Chondrocyte (in vitro differentiated cells): ENCODE results near the gene OR5B21. TPM values are rescaled to one million over a fixed set of nuclear protein-coding genes. Genes with fewer than 3 reads are reported as not detected.

Source experiments
- DNase-seq: peaks from one replicate; pipeline ENCODE4 v3.0.0; 2021; ENCODE audit warnings: mixed read lengths, low spot score
- H3K27ac Mint-ChIP-seq: one replicate; pipeline ENCODE4 v1.8.0; 2021; ENCODE audit warnings: mild to moderate bottlenecking, moderate library complexity, mixed read lengths; ENCODE audit not compliant: unreplicated experiment
- H3K27me3 Mint-ChIP-seq: 2 replicates; pipeline ENCODE4 v1.8.0; 2021; ENCODE audit warnings: low read depth, mixed read lengths
- H3K36me3 Mint-ChIP-seq: 2 replicates; pipeline ENCODE4 v1.8.0; 2021; ENCODE audit warnings: low read depth, mixed read lengths
- H3K4me1 Mint-ChIP-seq: 2 replicates; pipeline ENCODE4 v1.8.0; 2021; ENCODE audit warnings: low read depth, mild to moderate bottlenecking, mixed read lengths
- H3K4me3 Mint-ChIP-seq: one replicate; pipeline ENCODE4 v1.8.0; 2021; ENCODE audit warnings: mild to moderate bottlenecking, moderate library complexity, mixed read lengths; ENCODE audit not compliant: unreplicated experiment
- H3K9me3 Mint-ChIP-seq: 2 replicates; pipeline ENCODE4 v1.8.0; 2021; ENCODE audit warnings: low read depth, mixed read lengths
- CTCF ChIP-seq: fragments of 200-600 bp; sonication (generic); IDR thresholded peaks from 2 replicates; pipeline ENCODE4 v1.5.0; 2021; ENCODE audit warnings: antibody characterized with exemption, mild to moderate bottlenecking, moderate library complexity
- total RNA-seq: library from RNA; stranded (reverse); gene quantifications from 3 replicates; pipeline ENCODE4 v1.2.1, GENCODE V29; 2021

OR5B21 gene
- total RNA-seq, 1 donor from 2014 or later = not detected

- no peak overlapping the region for H3K4me3 Mint-ChIP-seq
- peaks cover 31% of the 10 kb centered on the region for H3K27me3 Mint-ChIP-seq
- no peaks in the 10 kb centered on the region for H3K9me3 Mint-ChIP-seq
- H3K27ac Mint-ChIP-seq = no peak overlapping the region
- no peak for TF ChIP-seq CTCF
- H3K4me1 Mint-ChIP-seq = no peaks in the 10 kb centered on the region
- no peak for DNase-seq
- no peaks in the 10 kb centered on the region for H3K36me3 Mint-ChIP-seq
Observed at GRCh38 chr11:58505849-58506248, 2.1 kb downstream of the OR5B21 start.

- no peak overlapping the region for H3K27ac Mint-ChIP-seq
Observed at GRCh38 chr11:58504232-58504631, 3.7 kb downstream of the OR5B21 start.

GRCh38 chr11:58503361-58503856 is 4.5 kb downstream of the OR5B21 start:
- no peak for DNase-seq
- no peak overlapping the region for H3K27ac Mint-ChIP-seq
- no peaks in the 10 kb centered on the region for H3K36me3 Mint-ChIP-seq

More at GRCh38 chr11:58504232-58504631, 3.7 kb downstream of the OR5B21 start:
- no peak for TF ChIP-seq CTCF
- Mint-ChIP-seq H3K27me3 (peaks cover 33% of the 10 kb centered on the region), H3K4me1 (no peaks in the 10 kb centered on the region), H3K4me3 (no peak overlapping the region), H3K36me3 (no peaks in the 10 kb centered on the region), H3K9me3 (no peaks in the 10 kb centered on the region)
- no peak for DNase-seq

GRCh38 chr11:58502004-58502403 is 5.9 kb downstream of the OR5B21 start:
- no peaks in the 10 kb centered on the region for H3K36me3 Mint-ChIP-seq
- H3K4me3 Mint-ChIP-seq = no peak overlapping the region
- H3K4me1 Mint-ChIP-seq = no peaks in the 10 kb centered on the region
- H3K9me3 Mint-ChIP-seq = no peaks in the 10 kb centered on the region
- DNase-seq = no peak
- H3K27ac Mint-ChIP-seq = no peak overlapping the region
- TF ChIP-seq CTCF = no peak
- H3K27me3 Mint-ChIP-seq = peaks cover 22% of the 10 kb centered on the region

More at GRCh38 chr11:58503361-58503856, 4.5 kb downstream of the OR5B21 start:
- no peak for TF ChIP-seq CTCF
- Mint-ChIP-seq H3K4me1 (no peaks in the 10 kb centered on the region), H3K9me3 (no peaks in the 10 kb centered on the region), H3K4me3 (no peak overlapping the region), H3K27me3 (peaks cover 29% of the 10 kb centered on the region)

GRCh38 chr11:58498464-58498863 is 9.4 kb downstream of the OR5B21 start:
- Mint-ChIP-seq H3K9me3 (no peaks in the 10 kb centered on the region), H3K36me3 (no peaks in the 10 kb centered on the region), H3K27me3 (peaks cover 16% of the 10 kb centered on the region), H3K4me1 (peaks cover 22% of the 10 kb centered on the region), H3K4me3 (no peak overlapping the region), H3K27ac (no peak overlapping the region)
- TF ChIP-seq CTCF = no peak
- no peak for DNase-seq
